C4-2B (cell line): Measurements from ENCODE around the gene JAML.

ENCODE experiments used
- ZFX ChIP-seq: fragments of 450-650 bp; IDR thresholded peaks from 2 replicates; pipeline ENCODE4 v1.6.1; 2017
- TF ChIP-seq, protein P1 (sequence below): fragments of 450-650 bp; conservative IDR thresholded peaks from 2 replicates; pipeline ENCODE4 v1.5.1; 2017; ENCODE audit warnings: mild to moderate bottlenecking

DNA sequence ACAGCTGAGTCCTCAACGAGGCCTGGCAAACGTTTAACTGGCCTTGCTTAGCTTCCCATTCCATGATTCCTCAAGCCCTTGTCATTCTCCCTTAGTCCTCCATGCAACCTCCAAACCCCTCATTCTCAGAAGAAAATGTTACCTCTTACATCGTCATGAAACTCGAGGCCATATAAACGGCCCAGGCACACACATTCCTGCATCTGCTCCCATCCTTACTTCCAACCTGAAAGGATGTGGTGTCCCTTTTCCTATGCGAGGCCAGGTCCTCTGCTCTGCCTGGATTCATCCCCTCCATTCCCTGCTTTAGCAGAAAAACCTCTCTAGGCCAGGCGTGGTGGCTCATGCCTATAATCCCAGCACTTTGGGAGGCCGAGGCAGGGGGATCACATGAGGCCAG lies 18.4 kb upstream of the JAML start:
- TF ChIP-seq, protein P1, sequence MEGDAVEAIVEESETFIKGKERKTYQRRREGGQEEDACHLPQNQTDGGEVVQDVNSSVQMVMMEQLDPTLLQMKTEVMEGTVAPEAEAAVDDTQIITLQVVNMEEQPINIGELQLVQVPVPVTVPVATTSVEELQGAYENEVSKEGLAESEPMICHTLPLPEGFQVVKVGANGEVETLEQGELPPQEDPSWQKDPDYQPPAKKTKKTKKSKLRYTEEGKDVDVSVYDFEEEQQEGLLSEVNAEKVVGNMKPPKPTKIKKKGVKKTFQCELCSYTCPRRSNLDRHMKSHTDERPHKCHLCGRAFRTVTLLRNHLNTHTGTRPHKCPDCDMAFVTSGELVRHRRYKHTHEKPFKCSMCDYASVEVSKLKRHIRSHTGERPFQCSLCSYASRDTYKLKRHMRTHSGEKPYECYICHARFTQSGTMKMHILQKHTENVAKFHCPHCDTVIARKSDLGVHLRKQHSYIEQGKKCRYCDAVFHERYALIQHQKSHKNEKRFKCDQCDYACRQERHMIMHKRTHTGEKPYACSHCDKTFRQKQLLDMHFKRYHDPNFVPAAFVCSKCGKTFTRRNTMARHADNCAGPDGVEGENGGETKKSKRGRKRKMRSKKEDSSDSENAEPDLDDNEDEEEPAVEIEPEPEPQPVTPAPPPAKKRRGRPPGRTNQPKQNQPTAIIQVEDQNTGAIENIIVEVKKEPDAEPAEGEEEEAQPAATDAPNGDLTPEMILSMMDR = no peak
- TF ChIP-seq ZFX = no peak
